Measurements from ENCODE around the gene TAS1R3.

TAS1R3 gene

GRCh38 chr1:1325288-1326074 lies 5.6 kb upstream of the TAS1R3 start:
- ATAC-seq = no peak
- TF ChIP-seq ZNF565 (CRISPR knock-in tag; conservative IDR thresholded peaks at IDR 0.05; ENCODE audit: low read depth) = no peak
- TF ChIP-seq, protein P1, sequence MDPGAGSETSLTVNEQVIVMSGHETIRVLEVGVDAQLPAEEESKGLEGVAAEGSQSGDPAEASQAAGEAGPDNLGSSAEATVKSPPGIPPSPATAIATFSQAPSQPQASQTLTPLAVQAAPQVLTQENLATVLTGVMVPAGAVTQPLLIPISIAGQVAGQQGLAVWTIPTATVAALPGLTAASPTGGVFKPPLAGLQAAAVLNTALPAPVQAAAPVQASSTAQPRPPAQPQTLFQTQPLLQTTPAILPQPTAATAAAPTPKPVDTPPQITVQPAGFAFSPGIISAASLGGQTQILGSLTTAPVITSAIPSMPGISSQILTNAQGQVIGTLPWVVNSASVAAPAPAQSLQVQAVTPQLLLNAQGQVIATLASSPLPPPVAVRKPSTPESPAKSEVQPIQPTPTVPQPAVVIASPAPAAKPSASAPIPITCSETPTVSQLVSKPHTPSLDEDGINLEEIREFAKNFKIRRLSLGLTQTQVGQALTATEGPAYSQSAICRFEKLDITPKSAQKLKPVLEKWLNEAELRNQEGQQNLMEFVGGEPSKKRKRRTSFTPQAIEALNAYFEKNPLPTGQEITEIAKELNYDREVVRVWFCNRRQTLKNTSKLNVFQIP (CRISPR knock-in tag; IDR thresholded peaks at IDR 0.05; ENCODE audit: borderline replicate concordance, low read depth) = no peak
- no peak for TF ChIP-seq OSR1 (CRISPR knock-in tag; IDR thresholded peaks at IDR 0.05)
- TF ChIP-seq TSHZ2 (CRISPR knock-in tag; IDR thresholded peaks at IDR 0.05) = no peak
- TF ChIP-seq TCF4 (CRISPR knock-in tag; IDR thresholded peaks at IDR 0.05; ENCODE audit: borderline replicate concordance) = no peak
- TF ChIP-seq PPARA (CRISPR knock-in tag; IDR thresholded peaks at IDR 0.05; ENCODE audit: borderline replicate concordance) = no peak
- TF ChIP-seq, protein P2, sequence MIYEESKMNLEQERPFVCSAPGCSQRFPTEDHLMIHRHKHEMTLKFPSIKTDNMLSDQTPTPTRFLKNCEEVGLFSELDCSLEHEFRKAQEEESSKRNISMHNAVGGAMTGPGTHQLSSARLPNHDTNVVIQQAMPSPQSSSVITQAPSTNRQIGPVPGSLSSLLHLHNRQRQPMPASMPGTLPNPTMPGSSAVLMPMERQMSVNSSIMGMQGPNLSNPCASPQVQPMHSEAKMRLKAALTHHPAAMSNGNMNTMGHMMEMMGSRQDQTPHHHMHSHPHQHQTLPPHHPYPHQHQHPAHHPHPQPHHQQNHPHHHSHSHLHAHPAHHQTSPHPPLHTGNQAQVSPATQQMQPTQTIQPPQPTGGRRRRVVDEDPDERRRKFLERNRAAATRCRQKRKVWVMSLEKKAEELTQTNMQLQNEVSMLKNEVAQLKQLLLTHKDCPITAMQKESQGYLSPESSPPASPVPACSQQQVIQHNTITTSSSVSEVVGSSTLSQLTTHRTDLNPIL (CRISPR knock-in tag; IDR thresholded peaks at IDR 0.05; ENCODE audit: low read depth) = no peak
- TF ChIP-seq CSDC2 (CRISPR knock-in tag; IDR thresholded peaks at IDR 0.05) = no peak
- TF ChIP-seq PATZ1 (CRISPR knock-in tag; IDR thresholded peaks at IDR 0.05; ENCODE audit: borderline replicate concordance) = no peak
- no peak for TF ChIP-seq ZNF8 (CRISPR knock-in tag; IDR thresholded peaks at IDR 0.05)
- TF ChIP-seq ISL1 (CRISPR knock-in tag; IDR thresholded peaks at IDR 0.05) = no peak

- no peak for ATAC-seq
- TF ChIP-seq GLIS3 (CRISPR knock-in tag; IDR thresholded peaks at IDR 0.05) = no peak
- no peak for TF ChIP-seq ZNF565 (CRISPR knock-in tag; conservative IDR thresholded peaks at IDR 0.05; ENCODE audit: low read depth)
- no peak for TF ChIP-seq RARB (CRISPR knock-in tag; IDR thresholded peaks at IDR 0.05)
- no peak for TF ChIP-seq ZFP30 (CRISPR knock-in tag; IDR thresholded peaks at IDR 0.05)
- TF ChIP-seq ARNTL (CRISPR knock-in tag; IDR thresholded peaks at IDR 0.05; ENCODE audit: borderline replicate concordance, low read depth) = no peak
- TF ChIP-seq TCF4 (CRISPR knock-in tag; IDR thresholded peaks at IDR 0.05; ENCODE audit: borderline replicate concordance) = no peak
- TF ChIP-seq, protein P3, sequence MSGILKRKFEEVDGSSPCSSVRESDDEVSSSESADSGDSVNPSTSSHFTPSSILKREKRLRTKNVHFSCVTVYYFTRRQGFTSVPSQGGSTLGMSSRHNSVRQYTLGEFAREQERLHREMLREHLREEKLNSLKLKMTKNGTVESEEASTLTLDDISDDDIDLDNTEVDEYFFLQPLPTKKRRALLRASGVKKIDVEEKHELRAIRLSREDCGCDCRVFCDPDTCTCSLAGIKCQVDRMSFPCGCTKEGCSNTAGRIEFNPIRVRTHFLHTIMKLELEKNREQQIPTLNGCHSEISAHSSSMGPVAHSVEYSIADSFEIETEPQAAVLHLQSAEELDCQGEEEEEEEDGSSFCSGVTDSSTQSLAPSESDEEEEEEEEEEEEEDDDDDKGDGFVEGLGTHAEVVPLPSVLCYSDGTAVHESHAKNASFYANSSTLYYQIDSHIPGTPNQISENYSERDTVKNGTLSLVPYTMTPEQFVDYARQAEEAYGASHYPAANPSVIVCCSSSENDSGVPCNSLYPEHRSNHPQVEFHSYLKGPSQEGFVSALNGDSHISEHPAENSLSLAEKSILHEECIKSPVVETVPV (CRISPR knock-in tag; IDR thresholded peaks at IDR 0.05) = no peak
Observed at GRCh38 chr1:1326075-1326605, 4.9 kb upstream of the TAS1R3 start.

- no peak for ATAC-seq
- TF ChIP-seq ZNF70 (CRISPR knock-in tag; IDR thresholded peaks at IDR 0.05) = no peak
- TF ChIP-seq GLIS3 (CRISPR knock-in tag; IDR thresholded peaks at IDR 0.05) = no peak
- TF ChIP-seq TCF4 (CRISPR knock-in tag; IDR thresholded peaks at IDR 0.05; ENCODE audit: borderline replicate concordance) = no peak
- no peak for TF ChIP-seq TSHZ2 (CRISPR knock-in tag; IDR thresholded peaks at IDR 0.05)
- TF ChIP-seq, protein P1 (CRISPR knock-in tag; IDR thresholded peaks at IDR 0.05; ENCODE audit: borderline replicate concordance, low read depth) = no peak
- TF ChIP-seq TOX (CRISPR knock-in tag; IDR thresholded peaks at IDR 0.05; ENCODE audit: borderline replicate concordance) = no peak
- TF ChIP-seq, protein P2 (CRISPR knock-in tag; IDR thresholded peaks at IDR 0.05; ENCODE audit: low read depth) = no peak
- TF ChIP-seq ESRRG (CRISPR knock-in tag; IDR thresholded peaks at IDR 0.05) = no peak
Observed at GRCh38 chr1:1327291-1327690, 3.8 kb upstream of the TAS1R3 start.
